SK-N-SH (cell line): ENCODE results near the gene PDGFA. TPM values are rescaled to one million over a fixed set of nuclear protein-coding genes. Genes with fewer than 3 reads are reported as not detected.

ENCODE experiments used
- CTCF ChIA-PET: fragments of 300-600, 350-600 bp; formaldehyde crosslinking; extraction: SDS; loops from one replicate; lab custom pipeline; 2021; lab: Yijun Ruan, JAX
- POLR2A ChIA-PET: fragments of 350-600 bp; sonication (Branson Sonifier 250); formaldehyde crosslinking; extraction: SDS; loops from one replicate; lab custom pipeline; 2020; ENCODE audit warnings: antibody characterized with exemption, inconsistent platforms; lab: Yijun Ruan, JAX
- DNase-seq: peaks from one replicate; pipeline ENCODE4 v3.0.0; 2012
- H2AFZ ChIP-seq: fragments of 200-600 bp; sonication (generic); 2 replicates; pipeline ENCODE4 v1.8.1; 2016; ENCODE audit warnings: antibody characterized with exemption, mild to moderate bottlenecking, low read depth
- H3F3A ChIP-seq: fragments of 200-600 bp; sonication (generic); replicated peaks from 2 replicates; pipeline ENCODE3; 2016; ENCODE audit warnings: antibody characterized with exemption, mild to moderate bottlenecking; ENCODE audit not compliant: insufficient read depth
- H3K27ac ChIP-seq, 2 experiments: fragments of 200-500 bp in 1 of 2; fragments of 200-600 bp in 1 of 2; sonication (Bioruptor generic) in 1 of 2; sonication (generic), shearing (Covaris generic) in 1 of 2; 2 replicates each; pipeline versions ENCODE4 v1.5.1 to v1.6.1; 2014 to 2016; ENCODE audit warnings: low read depth in 2 of 2, inconsistent platforms in 1 of 2, low read length in 1 of 2, mild to moderate bottlenecking in 1 of 2, mixed read lengths in 1 of 2
- H3K27me3 ChIP-seq: fragments of 200-600 bp; sonication (generic), shearing (Covaris generic); 2 replicates; pipeline ENCODE4 v1.6.1; 2016; ENCODE audit warnings: mixed run types; ENCODE audit not compliant: insufficient read depth
- H3K36me3 ChIP-seq, 2 experiments: fragments of 200-500 bp in 1 of 2; fragments of 200-600 bp in 1 of 2; sonication (Bioruptor generic) in 1 of 2; sonication (generic) in 1 of 2; replicated peaks in 1 of 2; 2 replicates each; pipeline versions ENCODE3 to v1.5.1; 2014 to 2016; ENCODE audit warnings: low read length in 1 of 2, mild to moderate bottlenecking in 1 of 2; ENCODE audit not compliant: insufficient read depth in 2 of 2, control insufficient read depth in 1 of 2
- H3K4me1 ChIP-seq, 2 experiments: fragments of 200-500 bp in 1 of 2; fragments of 200-600 bp in 1 of 2; sonication (Bioruptor generic) in 1 of 2; sonication (generic), shearing (Covaris generic) in 1 of 2; 2 replicates each; pipeline versions ENCODE4 v1.5.1 to v1.6.1; 2014 to 2016; ENCODE audit warnings: low read depth in 1 of 2, low read length in 1 of 2, mixed run types in 1 of 2; ENCODE audit not compliant: insufficient read depth in 2 of 2, control insufficient read depth in 1 of 2
- H3K4me2 ChIP-seq: fragments of 200-600 bp; sonication (generic), shearing (Covaris generic); 2 replicates; pipeline ENCODE4 v1.6.1; 2017; ENCODE audit warnings: mixed run types
- H3K4me3 ChIP-seq, 2 experiments: fragments of 200-500 bp in 1 of 2; fragments of 200-600 bp in 1 of 2; sonication (Bioruptor generic) in 1 of 2; sonication (generic), shearing (Covaris generic) in 1 of 2; 2 replicates each; pipeline versions ENCODE4 v1.5.1 to v1.8.1; 2014 to 2016; ENCODE audit warnings: low read depth in 2 of 2, inconsistent platforms in 1 of 2, low read length in 1 of 2, mild to moderate bottlenecking in 1 of 2, mixed read lengths in 1 of 2, moderate library complexity in 1 of 2
- H3K79me2 ChIP-seq: fragments of 200-600 bp; sonication (generic); 2 replicates; pipeline ENCODE4 v1.8.1; 2017; ENCODE audit warnings: mild to moderate bottlenecking; ENCODE audit not compliant: insufficient read depth
- H3K9ac ChIP-seq: fragments of 200-600 bp; sonication (generic); 2 replicates; pipeline ENCODE4 v1.6.1; 2017; ENCODE audit warnings: mixed run types
- H3K9me2 ChIP-seq: fragments of 200-600 bp; sonication (generic); 2 replicates; pipeline ENCODE4 v1.6.1; 2017; ENCODE audit warnings: mixed run types
- H3K9me3 ChIP-seq: fragments of 200-600 bp; sonication (generic); 2 replicates; pipeline ENCODE4 v1.6.1; 2017; ENCODE audit warnings: mixed run types, mild to moderate bottlenecking, moderate library complexity
- H4K20me1 ChIP-seq: fragments of 200-600 bp; sonication (generic); 2 replicates; pipeline ENCODE4 v1.6.1; 2017; ENCODE audit warnings: mild to moderate bottlenecking, mixed run types; ENCODE audit not compliant: insufficient read depth
- CHD2 ChIP-seq: fragments of 150-350 bp; IDR thresholded peaks from 2 replicates; pipeline ENCODE4 v1.6.1; 2018; ENCODE audit warnings: low read length; ENCODE audit not compliant: partially characterized antibody
- EP300 ChIP-seq, 2 experiments: IDR thresholded peaks; 2 replicates each; pipeline versions ENCODE4 v1.4.0 to v1.6.1; 2012; ENCODE audit warnings: borderline replicate concordance in 1 of 2, low read depth in 1 of 2, low read length in 1 of 2
- EZH2phosphoT487 ChIP-seq: fragments of 200-600 bp; sonication (generic); IDR thresholded peaks from 2 replicates; pipeline ENCODE4 v1.6.1; 2017; ENCODE audit warnings: low read depth, mixed run types, mild to moderate bottlenecking, antibody characterized with exemption, moderate library complexity, borderline replicate concordance
- GATA2 ChIP-seq: sonication (generic); formaldehyde crosslinking; IDR thresholded peaks from 2 replicates; pipeline ENCODE4 v1.5.0; 2020; ENCODE audit warnings: mild to moderate bottlenecking, missing genetic modification reagents
- MEF2A ChIP-seq: IDR thresholded peaks from 2 replicates; pipeline ENCODE4 v1.4.0; 2012; ENCODE audit warnings: low read depth, borderline replicate concordance
- MXI1 ChIP-seq: IDR thresholded peaks from 2 replicates; pipeline ENCODE4 v1.6.1; 2012; ENCODE audit warnings: mild to moderate bottlenecking, low read depth, low read length, improper control_type of control experiment
- NFIC ChIP-seq: IDR thresholded peaks from 2 replicates; pipeline ENCODE4 v1.4.0; 2012; ENCODE audit warnings: borderline replicate concordance
- PBX3 ChIP-seq: IDR thresholded peaks from 2 replicates; pipeline ENCODE4; 2012
- POLR2AphosphoS5 ChIP-seq: IDR thresholded peaks from 2 replicates; pipeline ENCODE4 v1.6.1; 2012; ENCODE audit warnings: low read depth, low read length
- RCOR1 ChIP-seq: fragments of 150-350 bp; IDR thresholded peaks from 2 replicates; pipeline ENCODE4 v1.6.1; 2017; ENCODE audit warnings: antibody characterized with exemption, low read length
- RFX5 ChIP-seq: IDR thresholded peaks from 2 replicates; pipeline ENCODE4 v1.6.1; 2012; ENCODE audit warnings: mild to moderate bottlenecking, improper control_type of control experiment, low read length
- RXRA ChIP-seq: IDR thresholded peaks from 2 replicates; pipeline ENCODE4 v1.4.0; 2012; ENCODE audit warnings: low read depth, mild to moderate bottlenecking, borderline replicate concordance
- SIN3A ChIP-seq: IDR thresholded peaks from 2 replicates; pipeline ENCODE4 v1.6.1; 2012; ENCODE audit warnings: low read depth, mild to moderate bottlenecking, low read length, moderate library complexity, borderline replicate concordance
- SMC3 ChIP-seq: IDR thresholded peaks from 2 replicates; pipeline ENCODE4 v1.6.1; 2012; ENCODE audit warnings: low read depth, low read length, improper control_type of control experiment
- TAF1 ChIP-seq: IDR thresholded peaks from 2 replicates; pipeline ENCODE4 v1.6.1; 2012; ENCODE audit warnings: low read depth, mild to moderate bottlenecking, low read length, moderate library complexity, borderline replicate concordance
- TCF12 ChIP-seq: IDR thresholded peaks from 2 replicates; pipeline ENCODE4 v1.4.0; 2012
- USF1 ChIP-seq: IDR thresholded peaks from 2 replicates; pipeline ENCODE4 v1.4.0; 2012; ENCODE audit warnings: low read depth, borderline replicate concordance
- WGBS: methylation state at CpG from one replicate; pipeline ENCODE4 v1.1.6; 2017; ENCODE audit warnings: low lambda C conversion rate; 5-methylcytosine and 5-hydroxymethylcytosine counted together
- polyA plus RNA-seq, 3 experiments: library from polyadenylated mRNA; depleted of rRNA; stranded (reverse); fragments of >200 nt; gene quantifications; 2 replicates each; pipeline ENCODE4 v1.2.3, GENCODE V29; 2012

PDGFA gene
- polyA plus RNA-seq, 1 of the 3 experiments (the other 2 are of a cell fraction): 18.9 TPM

- POLR2A ChIA-PET: no interaction called here
- CTCF ChIA-PET: no interaction called here
Observed at GRCh38 chr7:539731-540411, 20.2 kb upstream of the PDGFA start.

GRCh38 chr7:538764-539685, 19.4 kb upstream of the PDGFA start:
- no peaks in the 10 kb centered on the region for H3K27me3 ChIP-seq
- peaks cover 7% of the 10 kb centered on the region for H3F3A ChIP-seq
- POLR2A ChIA-PET: no interaction called here
- TF ChIP-seq RCOR1 (no peak), SMC3 (no peak), EZH2phosphoT487 (no peak), GATA2 (no peak), RFX5 (no peak), TAF1 (no peak), PBX3 (no peak), EP300 (IDR thresholded peaks at IDR 0.05; ENCODE audit: borderline replicate concordance in 1 of 2, low read depth in 1 of 2, low read length in 1 of 2) (no peak; a peak in 1 of 4 replicates), USF1 (no peak), POLR2AphosphoS5 (no peak), MEF2A (no peak), SIN3A (no peak), TCF12 (no peak), MXI1 (no peak), RXRA (no peak), CHD2 (no peak)
- TF ChIP-seq, all 33 proteins: peak for 0
- Histone ChIP-seq H3K36me3 (no peaks in the 10 kb centered on the region), H3K9ac (peak overlapping the region; percentile 82), H2AFZ (0 out of 2 replicates have a peak overlapping the region, but pooled peaks have one; percentile 17), H3K4me2 (peak overlapping the region; percentile 79), H3K9me2 (no peaks in the 10 kb centered on the region), H3K79me2 (no peaks in the 10 kb centered on the region), H3K9me3 (no peaks in the 10 kb centered on the region), H3K4me3 (no peak overlapping the region), H3K4me1 (peaks cover 5 to 34% of the 10 kb centered on the region in 2 experiments; a peak in 3 of 4 replicates), H3K27ac (peak overlapping the region; percentile 50 to 90; a peak in 3 of 4 replicates), H4K20me1 (no peaks in the 10 kb centered on the region)
- whole genome bisulfite sequencing: 81% methylated on average over 29 of the region's 37 CpGs
- CTCF ChIA-PET: interaction anchor here (1.2 kb wide), 1 partner anchor 10 kb away, joined by 3 read pairs; no protein-coding TSS in a partner anchor
- DNase-seq: no peak

More at GRCh38 chr7:539731-540411, 20.2 kb upstream of the PDGFA start:
- H3K4me3 ChIP-seq: no peak overlapping the region
- H3K9me2 ChIP-seq: no peaks in the 10 kb centered on the region
- H3F3A ChIP-seq: peaks cover 9% of the 10 kb centered on the region
- WGBS: 78% methylated on average over 13 of the region's 17 CpGs
- H2AFZ ChIP-seq: no peak overlapping the region
- no peak for DNase-seq
- H3K4me2 ChIP-seq: no peak overlapping the region
- no peaks in the 10 kb centered on the region for H3K9me3 ChIP-seq
- H3K36me3 ChIP-seq: no peaks in the 10 kb centered on the region
- peaks cover 5 to 34% of the 10 kb centered on the region in 2 experiments; a peak in 3 of 4 replicates for H3K4me1 ChIP-seq
- peak overlapping the region; percentile 53 for H3K27ac ChIP-seq
- no peaks in the 10 kb centered on the region for H3K79me2 ChIP-seq
- H3K27me3 ChIP-seq: no peaks in the 10 kb centered on the region
- no peak for TF ChIP-seq CHD2
- no peak for TF ChIP-seq SIN3A
- peak; percentile 75 for TF ChIP-seq NFIC
- 0 out of 2 replicates have a peak, but pooled peaks have one; percentile 5 for TF ChIP-seq TCF12
- no peaks in the 10 kb centered on the region for H4K20me1 ChIP-seq
- H3K9ac ChIP-seq: peak overlapping the region; percentile 27; the same call in 1 of the 2 replicates
